ENCODE results near the gene TP53I13. TPM values are rescaled to one million over a fixed set of nuclear protein-coding genes. Genes with fewer than 3 reads are reported as not detected.

The TP53I13 gene
- total and polyA plus RNA-seq, 2 of the 13 experiments (the other 11 are each of a cell fraction or from before 2014, with no cell fraction given) = 16.9 to 25.7 TPM

DNA sequence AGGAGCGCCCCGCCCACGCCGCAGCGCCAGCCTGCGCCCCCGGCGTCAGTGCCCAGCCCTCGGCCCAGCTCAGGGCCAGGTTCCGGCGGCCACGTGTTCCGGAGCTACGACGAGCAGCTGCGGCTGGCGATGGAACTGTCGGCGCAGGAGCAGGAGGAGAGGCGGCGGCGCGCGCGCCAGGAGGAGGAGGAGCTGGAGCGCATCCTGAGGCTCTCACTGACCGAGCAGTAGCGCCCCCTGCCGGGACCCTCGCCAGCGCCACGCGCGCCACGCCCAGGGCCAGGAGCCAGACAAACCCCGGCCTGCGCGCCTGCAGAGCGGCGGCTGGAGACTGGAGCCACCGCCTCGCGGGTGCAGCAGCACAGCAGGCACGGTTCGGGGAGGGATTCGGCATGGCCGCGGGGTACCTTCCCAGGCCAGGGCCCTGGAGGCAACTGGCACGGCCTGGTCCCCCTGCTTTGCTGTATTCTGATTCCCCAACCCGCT, 44.9 kb downstream of the TP53I13 start (continued):
- TF ChIP-seq REXO4 (CRISPR knock-in tag; IDR thresholded peaks at IDR 0.05; ENCODE audit: borderline replicate concordance) (peak; percentile 93; the same call in 1 of the 2 replicates), ARID2 (CRISPR knock-in tag; IDR thresholded peaks at IDR 0.05; ENCODE audit: borderline replicate concordance) (0 out of 2 replicates have a peak, but pooled peaks have one; percentile 57), ZNF816 (CRISPR knock-in tag; IDR thresholded peaks at IDR 0.05; ENCODE audit: borderline replicate concordance) (no peak), ZNF775 (CRISPR knock-in tag; IDR thresholded peaks at IDR 0.05; ENCODE audit: borderline replicate concordance) (no peak), ZZZ3 (CRISPR knock-in tag; IDR thresholded peaks at IDR 0.05; ENCODE audit: borderline replicate concordance) (no peak), ZMYM2 (CRISPR knock-in tag; IDR thresholded peaks at IDR 0.05) (no peak), U2AF1 (optimal IDR thresholded peaks at IDR 0.05; ENCODE audit: low read depth, low read length) (no peak), MED1 (CRISPR knock-in tag; IDR thresholded peaks at IDR 0.05) (no peak), KLF9 (CRISPR knock-in tag; IDR thresholded peaks at IDR 0.05; ENCODE audit: low read depth) (no peak), NCOR1 (IDR thresholded peaks at IDR 0.05; ENCODE audit: borderline replicate concordance, low read length) (no peak), ZC3H13 (CRISPR knock-in tag; IDR thresholded peaks at IDR 0.05) (peak; percentile 56; the same call in 1 of the 2 replicates), ZNF607 (CRISPR knock-in tag; IDR thresholded peaks at IDR 0.05; ENCODE audit: borderline replicate concordance) (peak; percentile 84; the same call in 1 of the 2 replicates), ZNF652 (CRISPR knock-in tag; IDR thresholded peaks at IDR 0.05; ENCODE audit: borderline replicate concordance, low read depth) (no peak), TCF7L2 (IDR thresholded peaks at IDR 0.05; ENCODE audit: low read depth, low read length) (no peak), ZNF235 (CRISPR knock-in tag; IDR thresholded peaks at IDR 0.05; ENCODE audit: borderline replicate concordance) (0 out of 2 replicates have a peak, but pooled peaks have one; percentile 52), HES4 (CRISPR knock-in tag; IDR thresholded peaks at IDR 0.05; ENCODE audit: borderline replicate concordance) (peak; percentile 86; the same call in 1 of the 2 replicates), ZNF839 (CRISPR knock-in tag; IDR thresholded peaks at IDR 0.05; ENCODE audit: borderline replicate concordance) (no peak), ZNF230 (CRISPR knock-in tag; IDR thresholded peaks at IDR 0.05) (peak; percentile 82)
- TF ChIP-seq, protein P1, sequence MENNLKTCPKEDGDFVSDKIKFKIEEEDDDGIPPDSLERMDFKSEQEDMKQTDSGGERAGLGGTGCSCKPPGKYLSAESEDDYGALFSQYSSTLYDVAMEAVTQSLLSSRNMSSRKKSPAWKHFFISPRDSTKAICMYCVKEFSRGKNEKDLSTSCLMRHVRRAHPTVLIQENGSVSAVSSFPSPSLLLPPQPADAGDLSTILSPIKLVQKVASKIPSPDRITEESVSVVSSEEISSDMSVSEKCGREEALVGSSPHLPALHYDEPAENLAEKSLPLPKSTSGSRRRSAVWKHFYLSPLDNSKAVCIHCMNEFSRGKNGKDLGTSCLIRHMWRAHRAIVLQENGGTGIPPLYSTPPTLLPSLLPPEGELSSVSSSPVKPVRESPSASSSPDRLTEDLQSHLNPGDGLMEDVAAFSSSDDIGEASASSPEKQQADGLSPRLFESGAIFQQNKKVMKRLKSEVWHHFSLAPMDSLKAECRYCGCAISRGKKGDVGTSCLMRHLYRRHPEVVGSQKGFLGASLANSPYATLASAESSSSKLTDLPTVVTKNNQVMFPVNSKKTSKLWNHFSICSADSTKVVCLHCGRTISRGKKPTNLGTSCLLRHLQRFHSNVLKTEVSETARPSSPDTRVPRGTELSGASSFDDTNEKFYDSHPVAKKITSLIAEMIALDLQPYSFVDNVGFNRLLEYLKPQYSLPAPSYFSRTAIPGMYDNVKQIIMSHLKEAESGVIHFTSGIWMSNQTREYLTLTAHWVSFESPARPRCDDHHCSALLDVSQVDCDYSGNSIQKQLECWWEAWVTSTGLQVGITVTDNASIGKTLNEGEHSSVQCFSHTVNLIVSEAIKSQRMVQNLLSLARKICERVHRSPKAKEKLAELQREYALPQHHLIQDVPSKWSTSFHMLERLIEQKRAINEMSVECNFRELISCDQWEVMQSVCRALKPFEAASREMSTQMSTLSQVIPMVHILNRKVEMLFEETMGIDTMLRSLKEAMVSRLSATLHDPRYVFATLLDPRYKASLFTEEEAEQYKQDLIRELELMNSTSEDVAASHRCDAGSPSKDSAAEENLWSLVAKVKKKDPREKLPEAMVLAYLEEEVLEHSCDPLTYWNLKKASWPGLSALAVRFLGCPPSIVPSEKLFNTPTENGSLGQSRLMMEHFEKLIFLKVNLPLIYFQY (CRISPR knock-in tag; IDR thresholded peaks at IDR 0.05; ENCODE audit: borderline replicate concordance) = peak; percentile 56; the same call in 1 of the 2 replicates
- TF ChIP-seq, protein P2, sequence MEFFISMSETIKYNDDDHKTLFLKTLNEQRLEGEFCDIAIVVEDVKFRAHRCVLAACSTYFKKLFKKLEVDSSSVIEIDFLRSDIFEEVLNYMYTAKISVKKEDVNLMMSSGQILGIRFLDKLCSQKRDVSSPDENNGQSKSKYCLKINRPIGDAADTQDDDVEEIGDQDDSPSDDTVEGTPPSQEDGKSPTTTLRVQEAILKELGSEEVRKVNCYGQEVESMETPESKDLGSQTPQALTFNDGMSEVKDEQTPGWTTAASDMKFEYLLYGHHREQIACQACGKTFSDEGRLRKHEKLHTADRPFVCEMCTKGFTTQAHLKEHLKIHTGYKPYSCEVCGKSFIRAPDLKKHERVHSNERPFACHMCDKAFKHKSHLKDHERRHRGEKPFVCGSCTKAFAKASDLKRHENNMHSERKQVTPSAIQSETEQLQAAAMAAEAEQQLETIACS (CRISPR knock-in tag; IDR thresholded peaks at IDR 0.05) = peak; percentile 83
- TF ChIP-seq, protein P3, sequence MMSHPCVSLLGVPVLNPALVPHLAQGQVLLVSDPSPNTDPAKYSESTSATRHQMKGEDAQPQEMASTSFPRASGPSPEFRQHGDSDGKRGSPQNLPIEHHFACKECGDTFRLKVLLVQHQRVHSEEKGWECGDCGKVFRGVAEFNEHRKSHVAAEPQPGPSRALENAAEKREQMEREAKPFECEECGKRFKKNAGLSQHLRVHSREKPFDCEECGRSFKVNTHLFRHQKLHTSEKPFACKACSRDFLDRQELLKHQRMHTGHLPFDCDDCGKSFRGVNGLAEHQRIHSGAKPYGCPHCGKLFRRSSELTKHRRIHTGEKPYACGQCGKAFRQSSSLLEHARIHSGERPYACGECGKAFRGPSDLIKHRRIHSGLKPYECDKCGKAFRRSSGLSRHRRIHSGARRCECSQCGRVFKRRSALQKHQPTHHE (CRISPR knock-in tag; IDR thresholded peaks at IDR 0.05; ENCODE audit: borderline replicate concordance) = no peak
- TF ChIP-seq, protein P4, sequence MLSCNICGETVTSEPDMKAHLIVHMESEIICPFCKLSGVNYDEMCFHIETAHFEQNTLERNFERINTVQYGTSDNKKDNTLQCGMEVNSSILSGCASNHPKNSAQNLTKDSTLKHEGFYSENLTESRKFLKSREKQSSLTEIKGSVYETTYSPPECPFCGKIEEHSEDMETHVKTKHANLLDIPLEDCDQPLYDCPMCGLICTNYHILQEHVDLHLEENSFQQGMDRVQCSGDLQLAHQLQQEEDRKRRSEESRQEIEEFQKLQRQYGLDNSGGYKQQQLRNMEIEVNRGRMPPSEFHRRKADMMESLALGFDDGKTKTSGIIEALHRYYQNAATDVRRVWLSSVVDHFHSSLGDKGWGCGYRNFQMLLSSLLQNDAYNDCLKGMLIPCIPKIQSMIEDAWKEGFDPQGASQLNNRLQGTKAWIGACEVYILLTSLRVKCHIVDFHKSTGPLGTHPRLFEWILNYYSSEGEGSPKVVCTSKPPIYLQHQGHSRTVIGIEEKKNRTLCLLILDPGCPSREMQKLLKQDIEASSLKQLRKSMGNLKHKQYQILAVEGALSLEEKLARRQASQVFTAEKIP (CRISPR knock-in tag; IDR thresholded peaks at IDR 0.05; ENCODE audit: borderline replicate concordance) = no peak

Data from HepG2 (cell line).